ENCODE data around the gene NFE2L3. TPM values are rescaled to one million over a fixed set of nuclear protein-coding genes. Genes with fewer than 3 reads are reported as not detected.
"Not testable (repeated sequence)": the region's sequence is repeated elsewhere in the genome, so short reads cannot be mapped to it uniquely, and the experiment has no call there.

The NFE2L3 gene
- total RNA-seq, 2 donors from 2014 or later, result 18.5 to 22.2 TPM

- Mint-ChIP-seq H3K27me3 (ENCODE audit: low read depth) (no peaks in the 10 kb centered on the region), H3K36me3 (ENCODE audit: insufficient read depth in 2 of 2) (no peaks in the 10 kb centered on the region), H3K4me1 (ENCODE audit: low read depth) (no peaks in the 10 kb centered on the region), H3K4me3 (no peak overlapping the region), H3K27ac (no peak overlapping the region), H3K9me3 (no peaks in the 10 kb centered on the region)
- no peak for DNase-seq
- ATAC-seq (replicated peaks in 1 of 2), result no peak
Observed at GRCh38 chr7:26135076-26135475, 16.9 kb upstream of the NFE2L3 start.

- Mint-ChIP-seq H3K27me3 (ENCODE audit: low read depth) (no peaks in the 10 kb centered on the region), H3K27ac (no peak overlapping the region), H3K9me3 (no peaks in the 10 kb centered on the region), H3K4me3 (no peak overlapping the region), H3K36me3 (ENCODE audit: insufficient read depth in 2 of 2) (no peaks in the 10 kb centered on the region), H3K4me1 (ENCODE audit: low read depth) (no peaks in the 10 kb centered on the region)
- ATAC-seq (replicated peaks in 1 of 2), result no peak
- no peak for DNase-seq
Observed at GRCh38 chr7:26135551-26135950, 16.4 kb upstream of the NFE2L3 start.

- ATAC-seq (replicated peaks in 1 of 2) (no peak), DNase-seq (no peak)
- Mint-ChIP-seq H3K4me3 (no peak overlapping the region), H3K36me3 (ENCODE audit: insufficient read depth in 2 of 2) (no peaks in the 10 kb centered on the region), H3K27ac (no peak overlapping the region), H3K4me1 (ENCODE audit: low read depth) (no peaks in the 10 kb centered on the region), H3K27me3 (ENCODE audit: low read depth) (no peaks in the 10 kb centered on the region), H3K9me3 (no peaks in the 10 kb centered on the region)
Observed at GRCh38 chr7:26136831-26137230, 15.2 kb upstream of the NFE2L3 start.

- H3K27ac Mint-ChIP-seq, result no peak overlapping the region
- ATAC-seq (replicated peaks in 1 of 2) (no peak), DNase-seq (no peak)
- H3K4me3 Mint-ChIP-seq, result no peak overlapping the region
- H3K9me3 Mint-ChIP-seq, result no peaks in the 10 kb centered on the region
- H3K27me3 Mint-ChIP-seq (ENCODE audit: low read depth), result peaks cover 7% of the 10 kb centered on the region
- no peaks in the 10 kb centered on the region for H3K4me1 Mint-ChIP-seq (ENCODE audit: low read depth)
- H3K36me3 Mint-ChIP-seq (ENCODE audit: insufficient read depth in 2 of 2), result no peaks in the 10 kb centered on the region
Observed at GRCh38 chr7:26140380-26140779, 11.6 kb upstream of the NFE2L3 start.

- H3K4me3 Mint-ChIP-seq, result no peak overlapping the region
- no peaks in the 10 kb centered on the region for H3K9me3 Mint-ChIP-seq
- DNase-seq (no peak), ATAC-seq (replicated peaks in 1 of 2) (no peak)
- no peaks in the 10 kb centered on the region for H3K4me1 Mint-ChIP-seq (ENCODE audit: low read depth)
- H3K27me3 Mint-ChIP-seq (ENCODE audit: low read depth), result peaks cover 7% of the 10 kb centered on the region
- no peak overlapping the region for H3K27ac Mint-ChIP-seq
- H3K36me3 Mint-ChIP-seq (ENCODE audit: insufficient read depth in 2 of 2), result no peaks in the 10 kb centered on the region
Observed at GRCh38 chr7:26141077-26141476, 10.9 kb upstream of the NFE2L3 start.

GRCh38 chr7:26143298-26144048, 8.5 kb upstream of the NFE2L3 start:
- ATAC-seq (replicated peaks in 1 of 2) (no peak), DNase-seq (no peak)
- Mint-ChIP-seq H3K27me3 (ENCODE audit: low read depth) (peaks cover 7% of the 10 kb centered on the region), H3K36me3 (ENCODE audit: insufficient read depth in 2 of 2) (peaks cover 0 to under 1% of the 10 kb centered on the region in 2 donors), H3K9me3 (no peaks in the 10 kb centered on the region), H3K4me3 (no peak overlapping the region), H3K4me1 (ENCODE audit: low read depth) (no peaks in the 10 kb centered on the region), H3K27ac (no peak overlapping the region)

GRCh38 chr7:26144184-26145080, 7.6 kb upstream of the NFE2L3 start:
- DNase-seq, result no peak
- no peaks in the 10 kb centered on the region for H3K4me1 Mint-ChIP-seq (ENCODE audit: low read depth)
- no peak overlapping the region for H3K27ac Mint-ChIP-seq

GRCh38 chr7:26145238-26145637, 6.8 kb upstream of the NFE2L3 start:
- H3K27me3 Mint-ChIP-seq (ENCODE audit: low read depth), result peaks cover 7% of the 10 kb centered on the region
- H3K36me3 Mint-ChIP-seq (ENCODE audit: insufficient read depth in 2 of 2), result peaks cover 0 to 2% of the 10 kb centered on the region in 2 donors
- no peak overlapping the region for H3K4me3 Mint-ChIP-seq
- DNase-seq (no peak), ATAC-seq (replicated peaks in 1 of 2) (no peak)
- H3K4me1 Mint-ChIP-seq (ENCODE audit: low read depth), result no peaks in the 10 kb centered on the region
- H3K9me3 Mint-ChIP-seq, result no peaks in the 10 kb centered on the region
- H3K27ac Mint-ChIP-seq, result no peak overlapping the region

More at GRCh38 chr7:26144184-26145080, 7.6 kb upstream of the NFE2L3 start:
- Mint-ChIP-seq H3K9me3 (no peaks in the 10 kb centered on the region), H3K27me3 (ENCODE audit: low read depth) (peaks cover 7% of the 10 kb centered on the region), H3K36me3 (ENCODE audit: insufficient read depth in 2 of 2) (peaks cover 0 to 2% of the 10 kb centered on the region in 2 donors), H3K4me3 (no peak overlapping the region)
- ATAC-seq (replicated peaks in 1 of 2), result no peak

GRCh38 chr7:26147030-26147429, 5.0 kb upstream of the NFE2L3 start:
- Mint-ChIP-seq H3K36me3 (ENCODE audit: insufficient read depth in 2 of 2) (peaks cover 0 to 4% of the 10 kb centered on the region in 2 donors), H3K27ac (no peak overlapping the region), H3K27me3 (ENCODE audit: low read depth) (peaks cover 7% of the 10 kb centered on the region), H3K9me3 (no peaks in the 10 kb centered on the region), H3K4me3 (no peak overlapping the region), H3K4me1 (ENCODE audit: low read depth) (peaks cover 14% of the 10 kb centered on the region)
- ATAC-seq (replicated peaks in 1 of 2) (no peak), DNase-seq (no peak)

- not testable (repeated sequence) for H3K4me3 Mint-ChIP-seq; DNase-seq; H3K36me3 Mint-ChIP-seq (ENCODE audit: insufficient read depth in 2 of 2); H3K27me3 Mint-ChIP-seq (ENCODE audit: low read depth); ATAC-seq (replicated peaks in 1 of 2); H3K27ac Mint-ChIP-seq; H3K9me3 Mint-ChIP-seq
- peaks cover 14% of the 10 kb centered on the region for H3K4me1 Mint-ChIP-seq (ENCODE audit: low read depth)
Observed at GRCh38 chr7:26147646-26148306, 4.2 kb upstream of the NFE2L3 start.

GRCh38 chr7:26148307-26148700, 3.7 kb upstream of the NFE2L3 start:
- not testable (repeated sequence) for ATAC-seq (replicated peaks in 1 of 2); DNase-seq; H3K27ac Mint-ChIP-seq; H3K4me3 Mint-ChIP-seq; H3K9me3 Mint-ChIP-seq; H3K27me3 Mint-ChIP-seq (ENCODE audit: low read depth); H3K36me3 Mint-ChIP-seq (ENCODE audit: insufficient read depth in 2 of 2)
- H3K4me1 Mint-ChIP-seq (ENCODE audit: low read depth), result peaks cover 14% of the 10 kb centered on the region

GRCh38 chr7:26149391-26149977, 2.5 kb upstream of the NFE2L3 start:
- Mint-ChIP-seq H3K4me1 (ENCODE audit: low read depth) (peaks cover 23% of the 10 kb centered on the region), H3K27me3 (ENCODE audit: low read depth) (no peaks in the 10 kb centered on the region), H3K4me3 (no peak overlapping the region), H3K27ac (no peak overlapping the region), H3K9me3 (no peaks in the 10 kb centered on the region), H3K36me3 (ENCODE audit: insufficient read depth in 2 of 2) (peaks cover 4 to 5% of the 10 kb centered on the region in 2 donors)
- DNase-seq (no peak), ATAC-seq (replicated peaks in 1 of 2) (no peak)

- H3K4me1 Mint-ChIP-seq (ENCODE audit: low read depth), result peaks cover 39% of the 10 kb centered on the region
- DNase-seq (no peak), ATAC-seq (replicated peaks in 1 of 2) (no peak)
- H3K27ac Mint-ChIP-seq, result peak overlapping the region; percentile 74
- peaks cover 5 to 8% of the 10 kb centered on the region in 2 donors for H3K36me3 Mint-ChIP-seq (ENCODE audit: insufficient read depth in 2 of 2)
- H3K27me3 Mint-ChIP-seq (ENCODE audit: low read depth), result no peaks in the 10 kb centered on the region
- no peaks in the 10 kb centered on the region for H3K9me3 Mint-ChIP-seq
- H3K4me3 Mint-ChIP-seq, result peak overlapping the region; percentile 89 to 90
Observed at GRCh38 chr7:26151096-26151495, 902 bp upstream of the NFE2L3 start.

Measured in activated T-cell treated with anti-CD3 and anti-CD28 coated beads, Interleukin-2, amount 50 U/mL, for 72 hours (primary cell).